Mesendoderm (in vitro differentiated cells): ENCODE measurements around the gene HAUS6.
"Not testable (repeated sequence)": the region's sequence is repeated elsewhere in the genome, so short reads cannot be mapped to it uniquely, and the experiment has no call there.

Source experiments
- DNase-seq: peaks from one replicate; pipeline ENCODE4 v3.0.0; 2013
- H2AK5ac ChIP-seq: 2 replicates; pipeline ENCODE4 v1.6.1; 2013; ENCODE audit warnings: low read length, inconsistent platforms
- H2BK120ac ChIP-seq: 2 replicates; pipeline ENCODE4 v1.6.1; 2013; ENCODE audit warnings: low read depth, mild to moderate bottlenecking, low read length, moderate library complexity, mixed read lengths
- H2BK15ac ChIP-seq: replicated peaks from 2 replicates; pipeline ENCODE4 v1.6.1; 2013; ENCODE audit warnings: low read depth, mild to moderate bottlenecking, moderate library complexity
- H2BK5ac ChIP-seq: 2 replicates; pipeline ENCODE4 v1.6.1; 2013; ENCODE audit warnings: low read length, inconsistent platforms
- H3K18ac ChIP-seq: 2 replicates; pipeline ENCODE4 v1.6.1; 2013; ENCODE audit warnings: mild to moderate bottlenecking, low read length, mixed read lengths
- H3K23ac ChIP-seq: one replicate; pipeline ENCODE4 v1.6.1; 2013; ENCODE audit warnings: low read length
- H3K27ac ChIP-seq: 2 replicates; pipeline ENCODE4 v1.5.1; 2013; ENCODE audit warnings: low read depth, mild to moderate bottlenecking, inconsistent platforms, low read length, moderate library complexity
- H3K27me3 ChIP-seq: 2 replicates; pipeline ENCODE4 v1.6.1; 2013; ENCODE audit warnings: low read length, control low read depth, mild to moderate bottlenecking, inconsistent platforms; ENCODE audit not compliant: insufficient read depth, poor library complexity
- H3K36me3 ChIP-seq: 2 replicates; pipeline ENCODE4 v1.6.1; 2013; ENCODE audit warnings: low read length, inconsistent platforms; ENCODE audit not compliant: control insufficient read depth, insufficient read depth
- H3K4ac ChIP-seq: one replicate; pipeline ENCODE4 v1.6.1; 2013; ENCODE audit warnings: low read depth, mild to moderate bottlenecking, low read length, moderate library complexity
- H3K4me1 ChIP-seq: 2 replicates; pipeline ENCODE4 v1.6.1; 2013; ENCODE audit warnings: low read depth, low read length, inconsistent platforms; ENCODE audit not compliant: control insufficient read depth
- H3K4me2 ChIP-seq: 2 replicates; pipeline ENCODE4 v1.6.1; 2013; ENCODE audit warnings: low read length
- H3K4me3 ChIP-seq: 2 replicates; pipeline ENCODE4 v1.5.1; 2013; ENCODE audit warnings: mild to moderate bottlenecking, low read length
- H3K56ac ChIP-seq: one replicate; pipeline ENCODE4 v1.6.1; 2013; ENCODE audit warnings: low read length
- H3K79me1 ChIP-seq: 2 replicates; pipeline ENCODE4 v1.6.1; 2013; ENCODE audit warnings: low read length, inconsistent platforms
- H3K79me2 ChIP-seq: 2 replicates; pipeline ENCODE4 v1.6.1; 2013; ENCODE audit warnings: mild to moderate bottlenecking, low read length; ENCODE audit not compliant: control insufficient read depth, insufficient read depth
- H3K9ac ChIP-seq: 2 replicates; pipeline ENCODE4 v1.6.1; 2013; ENCODE audit warnings: low read length, inconsistent platforms
- H4K5ac ChIP-seq: one replicate; pipeline ENCODE4 v1.6.1; 2013; ENCODE audit warnings: low read length
- H4K8ac ChIP-seq: one replicate; pipeline ENCODE4 v1.6.1; 2013; ENCODE audit warnings: low read depth, mild to moderate bottlenecking, control low read depth, low read length, moderate library complexity
- WGBS: extraction: QIAGEN DNeasy Blood & Tissue Kit; methylation state at CpG from one replicate; pipeline ENCODE4 v1.1.7; 2013; ENCODE audit warnings: low lambda C conversion rate, missing lambda C conversion rate; ENCODE audit not compliant: insufficient coverage; ENCODE audit errors: extremely low coverage; 5-methylcytosine and 5-hydroxymethylcytosine counted together

Gene HAUS6

GRCh38 chr9:19102181-19102630, 498 bp downstream of the HAUS6 start:
- peak overlapping the region; percentile 82 for H3K4ac ChIP-seq
- H3K56ac ChIP-seq: peak overlapping the region; percentile 91
- peaks cover 2% of the 10 kb centered on the region for H3K79me1 ChIP-seq
- H3K9ac ChIP-seq: peak overlapping the region; percentile 77
- H3K4me3 ChIP-seq: peak overlapping the region; percentile 91
- H2BK5ac ChIP-seq: no peak overlapping the region
- no peak overlapping the region for H4K8ac ChIP-seq
- no peak overlapping the region for H4K5ac ChIP-seq
- peak overlapping the region; percentile 3 for H3K18ac ChIP-seq
- peak overlapping the region; percentile 45 for H3K4me2 ChIP-seq
- no peak overlapping the region for H3K27ac ChIP-seq
- H2BK120ac ChIP-seq: no peak overlapping the region
- no peaks in the 10 kb centered on the region for H3K4me1 ChIP-seq
- no CpG with 5 or more reads among the region's 21 CpGs for WGBS
- no peaks in the 10 kb centered on the region for H3K36me3 ChIP-seq
- DNase-seq: peak; percentile 65
- H3K79me2 ChIP-seq: peaks cover 30% of the 10 kb centered on the region
- H2AK5ac ChIP-seq: no peak overlapping the region
- H3K27me3 ChIP-seq: no peaks in the 10 kb centered on the region
- H2BK15ac ChIP-seq: no peak overlapping the region
- H3K23ac ChIP-seq: no peak overlapping the region

DNA sequence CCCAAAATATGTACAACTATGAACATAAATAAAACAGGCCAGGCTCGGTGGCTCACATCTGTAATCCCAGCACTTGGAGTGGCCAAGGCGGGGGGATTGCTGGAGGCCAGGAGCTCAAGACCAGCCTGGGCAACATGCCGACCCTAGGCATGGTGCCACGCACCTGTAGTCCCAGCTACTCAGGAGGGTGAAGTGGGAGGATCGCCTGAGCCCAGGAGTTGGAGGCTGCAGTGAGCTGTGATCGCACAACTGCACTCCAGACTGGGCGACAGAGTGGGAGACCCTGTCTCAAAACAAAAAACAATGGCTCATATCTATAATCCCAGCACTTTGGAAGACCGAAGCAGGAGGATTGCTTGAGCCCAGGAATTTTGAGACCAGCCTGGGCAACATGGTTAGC, 1.5 kb downstream of the HAUS6 start:
- Histone ChIP-seq H3K79me1 (peaks cover 2% of the 10 kb centered on the region), H2BK5ac (no peak overlapping the region), H4K8ac (no peak overlapping the region), H3K56ac (peak overlapping the region; percentile 42), H3K4me3 (no peak overlapping the region), H3K4me1 (no peaks in the 10 kb centered on the region), H3K79me2 (peaks cover 30% of the 10 kb centered on the region), H3K4ac (no peak overlapping the region), H2AK5ac (no peak overlapping the region), H3K27me3 (no peaks in the 10 kb centered on the region), H2BK120ac (no peak overlapping the region), H3K27ac (no peak overlapping the region), H3K18ac (no peak overlapping the region), H3K4me2 (no peak overlapping the region), H3K23ac (no peak overlapping the region), H3K9ac (peak overlapping the region; percentile 47), H4K5ac (no peak overlapping the region), H3K36me3 (peaks cover under 1% of the 10 kb centered on the region), H2BK15ac (no peak overlapping the region)
- no CpG with 5 or more reads among the region's 8 CpGs for WGBS
- no peak for DNase-seq

GRCh38 chr9:19097431-19097830, 5.3 kb downstream of the HAUS6 start:
- not testable (repeated sequence) for H4K5ac ChIP-seq, H3K36me3 ChIP-seq, H3K23ac ChIP-seq, H3K4me1 ChIP-seq, H3K4me2 ChIP-seq, H4K8ac ChIP-seq, H3K27me3 ChIP-seq, H3K4me3 ChIP-seq, H3K18ac ChIP-seq, DNase-seq, H3K9ac ChIP-seq, H3K79me1 ChIP-seq, H2BK5ac ChIP-seq, H2BK120ac ChIP-seq, H3K4ac ChIP-seq, H2BK15ac ChIP-seq, H3K56ac ChIP-seq, H2AK5ac ChIP-seq, H3K27ac ChIP-seq
- peaks cover 28% of the 10 kb centered on the region for H3K79me2 ChIP-seq

DNA sequence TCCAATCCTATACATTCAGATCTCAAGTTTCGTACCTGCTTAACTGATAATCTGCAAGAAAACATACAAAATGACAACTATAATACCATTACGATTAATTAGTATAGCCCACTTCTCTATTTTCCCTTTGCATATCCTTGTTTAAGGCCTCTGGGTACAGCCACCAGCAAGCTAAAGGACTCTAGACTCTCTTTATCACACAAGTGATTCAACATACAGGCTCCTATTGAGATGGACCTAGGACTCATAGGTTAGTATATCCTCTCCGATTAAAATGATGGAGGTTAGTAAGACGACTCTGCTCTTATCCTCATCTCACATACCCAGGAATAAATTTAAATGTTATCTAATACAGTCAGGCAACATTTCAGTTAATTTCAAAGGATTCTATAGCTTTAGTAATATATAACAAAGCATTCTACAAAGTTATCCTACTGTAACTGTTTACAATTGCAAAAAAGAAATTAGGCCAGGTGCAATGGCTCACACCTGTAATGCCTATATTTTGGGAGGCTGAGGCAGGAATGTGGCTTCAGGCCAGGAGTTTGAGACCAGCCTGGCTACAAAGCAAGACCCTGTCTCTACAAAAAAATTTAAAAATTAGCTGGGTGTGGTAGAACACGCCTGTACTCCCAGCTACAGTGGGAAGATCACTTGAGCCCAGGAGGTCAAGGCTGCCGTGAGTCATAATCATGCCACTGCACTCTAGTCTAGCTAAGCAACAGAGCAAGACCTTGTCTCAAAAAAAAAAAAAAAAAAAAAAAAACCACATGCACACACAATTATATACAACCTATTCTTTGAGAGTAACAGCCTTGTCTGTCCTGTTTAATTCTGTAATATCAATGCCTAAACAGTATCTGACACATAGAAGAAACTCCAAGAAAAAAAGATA, 15.4 kb downstream of the HAUS6 start:
- Histone ChIP-seq H2AK5ac (no peak overlapping the region), H3K4me1 (no peaks in the 10 kb centered on the region), H3K4me3 (no peak overlapping the region), H3K36me3 (peaks cover 3% of the 10 kb centered on the region), H3K4me2 (no peak overlapping the region), H2BK5ac (no peak overlapping the region), H3K79me1 (no peaks in the 10 kb centered on the region), H3K56ac (no peak overlapping the region), H2BK120ac (no peak overlapping the region), H4K8ac (no peak overlapping the region), H3K4ac (no peak overlapping the region), H3K9ac (no peak overlapping the region), H3K23ac (no peak overlapping the region), H3K27ac (no peak overlapping the region), H3K79me2 (no peaks in the 10 kb centered on the region), H2BK15ac (no peak overlapping the region), H4K5ac (no peak overlapping the region), H3K18ac (no peak overlapping the region), H3K27me3 (no peaks in the 10 kb centered on the region)
- no peak for DNase-seq
- no CpG with 5 or more reads among the region's 6 CpGs for WGBS

DNA sequence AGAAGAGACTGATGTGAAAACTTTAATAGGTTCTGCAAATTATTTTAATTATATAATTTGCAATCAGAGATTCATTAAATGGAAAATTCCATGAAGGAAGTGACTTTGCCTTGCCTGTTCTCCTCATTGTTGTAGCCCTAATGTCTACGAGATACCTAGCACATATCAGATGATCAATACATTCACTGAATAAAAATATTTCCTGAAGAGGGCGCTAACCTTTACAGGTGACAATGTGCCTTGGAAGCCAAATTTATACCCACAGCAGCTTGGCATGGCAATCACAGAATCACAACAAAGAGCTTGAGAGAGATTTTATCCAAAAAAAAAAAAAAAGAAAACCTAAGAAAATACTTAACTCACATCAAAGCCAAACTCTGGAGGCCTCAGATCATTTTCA, 17.4 kb downstream of the HAUS6 start:
- Histone ChIP-seq H2AK5ac (no peak overlapping the region), H3K4me2 (no peak overlapping the region), H3K18ac (no peak overlapping the region), H3K27ac (no peak overlapping the region), H2BK5ac (no peak overlapping the region), H3K36me3 (peaks cover 2% of the 10 kb centered on the region), H4K8ac (no peak overlapping the region), H2BK120ac (no peak overlapping the region), H3K79me2 (no peaks in the 10 kb centered on the region), H3K4me1 (no peaks in the 10 kb centered on the region), H4K5ac (no peak overlapping the region), H3K56ac (no peak overlapping the region), H3K4ac (no peak overlapping the region), H2BK15ac (no peak overlapping the region), H3K4me3 (no peak overlapping the region), H3K27me3 (no peaks in the 10 kb centered on the region), H3K23ac (no peak overlapping the region), H3K9ac (no peak overlapping the region), H3K79me1 (no peaks in the 10 kb centered on the region)
- WGBS: no CpG with 5 or more reads among the region's 2 CpGs
- peak; percentile 59 for DNase-seq

GRCh38 chr9:19074836-19075235, 27.9 kb downstream of the HAUS6 start:
- Histone ChIP-seq H3K27me3 (no peaks in the 10 kb centered on the region), H3K79me1 (no peaks in the 10 kb centered on the region), H2BK5ac (no peak overlapping the region), H3K23ac (no peak overlapping the region), H4K8ac (no peak overlapping the region), H3K56ac (no peak overlapping the region), H3K4me1 (no peaks in the 10 kb centered on the region), H2BK15ac (no peak overlapping the region), H2AK5ac (no peak overlapping the region), H3K18ac (no peak overlapping the region), H3K79me2 (no peaks in the 10 kb centered on the region), H3K36me3 (peaks cover 3% of the 10 kb centered on the region), H3K9ac (no peak overlapping the region), H3K4ac (no peak overlapping the region), H3K27ac (no peak overlapping the region), H3K4me3 (no peak overlapping the region), H3K4me2 (no peak overlapping the region), H2BK120ac (no peak overlapping the region), H4K5ac (no peak overlapping the region)
- WGBS: no CpG with 5 or more reads among the region's 1 CpG
- DNase-seq: no peak
